Thyroid gland (tissue), 4 donors: ENCODE results near the gene SPG21.

ENCODE experiments used
- POLR2A ChIP-seq, 2 donors: fragments of 450-650 bp; IDR thresholded peaks; one replicate each; pipeline ENCODE4 v1.6.1; 2017; ENCODE audit warnings: antibody characterized with exemption in 2 of 2, mild to moderate bottlenecking in 2 of 2, moderate library complexity in 1 of 2
- TF ChIP-seq, protein P1 (sequence below), 6 experiments: fragments of 200-600 bp in 3 of 6; fragments of 450-650 bp in 3 of 6; sonication (generic) in 3 of 6; IDR thresholded peaks; one replicate each; pipeline ENCODE4 v1.5.1; 2016 to 2019; ENCODE audit warnings: antibody characterized with exemption in 6 of 6, mild to moderate bottlenecking in 2 of 6, inconsistent platforms in 1 of 6, moderate library complexity in 1 of 6

DNA sequence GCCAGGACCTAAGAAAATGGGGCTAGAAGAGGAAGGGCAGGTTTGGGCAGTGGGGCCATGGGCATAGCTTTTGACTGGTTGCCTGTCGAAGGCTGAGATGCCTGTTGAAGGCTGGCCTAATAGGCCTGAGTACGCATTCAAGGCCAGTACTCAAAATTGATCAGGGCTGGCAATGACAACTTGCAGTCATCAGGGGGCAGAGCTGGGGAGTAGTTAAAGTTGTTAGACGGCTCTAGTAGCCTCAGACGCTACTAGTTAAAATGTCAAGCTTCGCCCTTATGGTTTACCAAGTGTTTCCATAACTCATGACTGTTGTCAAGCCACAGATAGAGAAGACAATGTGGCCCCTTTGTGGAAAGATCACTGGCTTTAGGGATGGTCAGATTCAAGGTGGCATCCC, 28.7 kb downstream of the SPG21 start:
- TF ChIP-seq, protein P1, sequence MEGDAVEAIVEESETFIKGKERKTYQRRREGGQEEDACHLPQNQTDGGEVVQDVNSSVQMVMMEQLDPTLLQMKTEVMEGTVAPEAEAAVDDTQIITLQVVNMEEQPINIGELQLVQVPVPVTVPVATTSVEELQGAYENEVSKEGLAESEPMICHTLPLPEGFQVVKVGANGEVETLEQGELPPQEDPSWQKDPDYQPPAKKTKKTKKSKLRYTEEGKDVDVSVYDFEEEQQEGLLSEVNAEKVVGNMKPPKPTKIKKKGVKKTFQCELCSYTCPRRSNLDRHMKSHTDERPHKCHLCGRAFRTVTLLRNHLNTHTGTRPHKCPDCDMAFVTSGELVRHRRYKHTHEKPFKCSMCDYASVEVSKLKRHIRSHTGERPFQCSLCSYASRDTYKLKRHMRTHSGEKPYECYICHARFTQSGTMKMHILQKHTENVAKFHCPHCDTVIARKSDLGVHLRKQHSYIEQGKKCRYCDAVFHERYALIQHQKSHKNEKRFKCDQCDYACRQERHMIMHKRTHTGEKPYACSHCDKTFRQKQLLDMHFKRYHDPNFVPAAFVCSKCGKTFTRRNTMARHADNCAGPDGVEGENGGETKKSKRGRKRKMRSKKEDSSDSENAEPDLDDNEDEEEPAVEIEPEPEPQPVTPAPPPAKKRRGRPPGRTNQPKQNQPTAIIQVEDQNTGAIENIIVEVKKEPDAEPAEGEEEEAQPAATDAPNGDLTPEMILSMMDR (IDR thresholded peaks at IDR 0.05) = no peak
- no peak for TF ChIP-seq POLR2A (IDR thresholded peaks at IDR 0.05)
